ENCODE measurements around the gene KDM2B.
"Not testable (repeated sequence)": the region's sequence is repeated elsewhere in the genome, so short reads cannot be mapped to it uniquely, and the experiment has no call there.

The KDM2B gene

GRCh38 chr12:121596526-121596925 is 15.7 kb upstream of the KDM2B start:
- CTCF ChIA-PET, result interaction anchor here (0.6 kb wide), 1 partner anchor 101 kb away, joined by 3 read pairs; no protein-coding TSS in a partner anchor

GRCh38 chr12:121595520-121595919 is 14.7 kb upstream of the KDM2B start:
- no peak overlapping the region for H3K4me3 ChIP-seq (ENCODE audit: low read depth, low read length)
- no peak for DNase-seq (ENCODE audit: low read depth, low spot score)
- TF ChIP-seq CTCF (IDR thresholded peaks at IDR 0.05; ENCODE audit: insufficient read depth, low read length, missing control alignments), result no peak
- ChIA-PET CTCF (interaction anchor here (0.9 kb wide), 1 partner anchor 43 kb away, joined by 3 read pairs; no protein-coding TSS in a partner anchor), POLR2A (no interaction called here)

More at GRCh38 chr12:121596526-121596925, 15.7 kb upstream of the KDM2B start:
- H3K4me3 ChIP-seq (ENCODE audit: low read depth, low read length), result no peak overlapping the region
- DNase-seq (ENCODE audit: low read depth, low spot score), result no peak
- no peak for TF ChIP-seq CTCF (IDR thresholded peaks at IDR 0.05; ENCODE audit: insufficient read depth, low read length, missing control alignments)
- POLR2A ChIA-PET, result interaction anchor here (0.6 kb wide), 1 partner anchor 247 kb away, joined by 3 read pairs; no protein-coding TSS in a partner anchor

GRCh38 chr12:121592320-121592719 is 11.5 kb upstream of the KDM2B start:
- ChIA-PET CTCF (no interaction called here), POLR2A (no interaction called here)
- H3K4me3 ChIP-seq (ENCODE audit: low read depth, low read length), result no peak overlapping the region
- no peak for DNase-seq (ENCODE audit: low read depth, low spot score)
- TF ChIP-seq CTCF (IDR thresholded peaks at IDR 0.05; ENCODE audit: insufficient read depth, low read length, missing control alignments), result no peak

GRCh38 chr12:121590476-121591143 is 9.8 kb upstream of the KDM2B start:
- H3K4me3 ChIP-seq (ENCODE audit: low read depth, low read length), result peak overlapping the region; percentile 20
- TF ChIP-seq CTCF (IDR thresholded peaks at IDR 0.05; ENCODE audit: insufficient read depth, low read length, missing control alignments), result no peak
- DNase-seq (ENCODE audit: low read depth, low spot score), result no peak
- ChIA-PET POLR2A (no interaction called here), CTCF (no interaction called here)

GRCh38 chr12:121584885-121585284 is 4.1 kb upstream of the KDM2B start:
- DNase-seq (ENCODE audit: low read depth, low spot score); POLR2A ChIA-PET; H3K4me3 ChIP-seq (ENCODE audit: low read depth, low read length): not testable (repeated sequence)
- CTCF ChIA-PET, result interaction anchor here (1.3 to 1.5 kb wide), 2 partner anchors 25 to 33 kb away, joined by 3 read pairs; no protein-coding TSS in a partner anchor

GRCh38 chr12:121583334-121583661 is 2.5 kb upstream of the KDM2B start:
- H3K4me3 ChIP-seq (ENCODE audit: low read depth, low read length); DNase-seq (ENCODE audit: low read depth, low spot score); POLR2A ChIA-PET: not testable (repeated sequence)
- CTCF ChIA-PET, result interaction anchor here (0.7 to 2.5 kb wide), 2 partner anchors 30 to 43 kb away, joined by 3 to 8 read pairs; partner anchors contain the start of gene ORAI1

- ChIA-PET CTCF (interaction anchor here (1.0 to 2.5 kb wide), 3 partner anchors 23 to 44 kb away, joined by 4 to 12 read pairs (median 8); partner anchors contain the start of gene ORAI1), POLR2A (no interaction called here)
- no peak for DNase-seq (ENCODE audit: low read depth, low spot score)
- H3K4me3 ChIP-seq (ENCODE audit: low read depth, low read length), result no peak overlapping the region
- TF ChIP-seq CTCF (IDR thresholded peaks at IDR 0.05; ENCODE audit: insufficient read depth, low read length, missing control alignments), result no peak
Observed at GRCh38 chr12:121582583-121583333, 1.9 kb upstream of the KDM2B start.
